Spleen (tissue), 7 donors: ENCODE measurements around the gene LDB2.

Experiments used
- POLR2A ChIP-seq, 3 donors: fragments of 450-650 bp; IDR thresholded peaks; one replicate each; pipeline ENCODE4 v1.5.1; 2017; ENCODE audit warnings: antibody characterized with exemption in 3 of 3, mild to moderate bottlenecking in 1 of 3
- TF ChIP-seq, protein P1 (sequence below), 11 experiments: fragments of 200-600 bp in 7 of 11; fragments of 450-650 bp in 4 of 11; sonication (generic) in 4 of 11; IDR thresholded peaks in 8 of 11; conservative IDR thresholded peaks in 3 of 11; 1 replicate in 7 of 11; 2 replicates in 4 of 11; pipeline versions ENCODE4 v1.4.0 to v1.8.0; 2016 to 2021; ENCODE audit warnings: antibody characterized with exemption in 11 of 11, inconsistent platforms in 4 of 11, mild to moderate bottlenecking in 1 of 11
- donor health status: DM: no; HTN: no; CAD: no; lungs with moderate emphysema.
- donor health status: DM: no; HTN: no; CAD: no.
- donor health status: DM: no; HTN: no; CAD: no.

DNA sequence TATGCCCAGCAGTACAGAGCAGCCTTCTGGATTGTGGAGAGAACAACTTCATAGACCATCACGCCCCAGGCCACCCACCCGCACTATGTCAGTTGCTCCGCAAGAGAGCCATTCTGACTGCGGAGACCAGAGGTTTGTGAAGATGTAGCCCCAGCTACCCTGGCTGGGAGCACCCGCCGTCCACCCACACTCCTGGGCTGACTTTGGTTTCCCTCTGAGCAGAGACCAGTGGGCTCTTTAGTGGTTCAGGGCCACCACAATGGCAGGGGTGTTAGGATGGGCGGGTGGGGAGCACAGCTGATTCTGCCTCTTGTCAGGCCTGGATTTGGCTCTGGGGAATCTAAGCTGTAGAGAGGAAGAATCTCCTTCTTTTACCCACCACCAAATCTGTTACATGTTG, 313.4 kb downstream of the LDB2 start:
- TF ChIP-seq, protein P1, sequence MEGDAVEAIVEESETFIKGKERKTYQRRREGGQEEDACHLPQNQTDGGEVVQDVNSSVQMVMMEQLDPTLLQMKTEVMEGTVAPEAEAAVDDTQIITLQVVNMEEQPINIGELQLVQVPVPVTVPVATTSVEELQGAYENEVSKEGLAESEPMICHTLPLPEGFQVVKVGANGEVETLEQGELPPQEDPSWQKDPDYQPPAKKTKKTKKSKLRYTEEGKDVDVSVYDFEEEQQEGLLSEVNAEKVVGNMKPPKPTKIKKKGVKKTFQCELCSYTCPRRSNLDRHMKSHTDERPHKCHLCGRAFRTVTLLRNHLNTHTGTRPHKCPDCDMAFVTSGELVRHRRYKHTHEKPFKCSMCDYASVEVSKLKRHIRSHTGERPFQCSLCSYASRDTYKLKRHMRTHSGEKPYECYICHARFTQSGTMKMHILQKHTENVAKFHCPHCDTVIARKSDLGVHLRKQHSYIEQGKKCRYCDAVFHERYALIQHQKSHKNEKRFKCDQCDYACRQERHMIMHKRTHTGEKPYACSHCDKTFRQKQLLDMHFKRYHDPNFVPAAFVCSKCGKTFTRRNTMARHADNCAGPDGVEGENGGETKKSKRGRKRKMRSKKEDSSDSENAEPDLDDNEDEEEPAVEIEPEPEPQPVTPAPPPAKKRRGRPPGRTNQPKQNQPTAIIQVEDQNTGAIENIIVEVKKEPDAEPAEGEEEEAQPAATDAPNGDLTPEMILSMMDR (IDR thresholded peaks at IDR 0.05 in 8 of 11, conservative IDR thresholded peaks at IDR 0.05 in 3 of 11) = no peak
- no peak for TF ChIP-seq POLR2A (IDR thresholded peaks at IDR 0.05)
